HEK293 (cell line): ENCODE data around the gene CLSTN1.

Source experiments
- ZFP3 ChIP-seq: fragments of 450-650 bp; formaldehyde crosslinking; IDR thresholded peaks from 2 replicates; pipeline ENCODE4 v1.5.1; 2016; ENCODE audit warnings: low read depth, missing biosample characterization, missing genetic modification characterization
- ZNF335 ChIP-seq: fragments of 450-650 bp; formaldehyde crosslinking; conservative IDR thresholded peaks from 2 replicates; pipeline ENCODE4 v1.5.1; 2016; ENCODE audit warnings: missing biosample characterization, missing genetic modification characterization

DNA sequence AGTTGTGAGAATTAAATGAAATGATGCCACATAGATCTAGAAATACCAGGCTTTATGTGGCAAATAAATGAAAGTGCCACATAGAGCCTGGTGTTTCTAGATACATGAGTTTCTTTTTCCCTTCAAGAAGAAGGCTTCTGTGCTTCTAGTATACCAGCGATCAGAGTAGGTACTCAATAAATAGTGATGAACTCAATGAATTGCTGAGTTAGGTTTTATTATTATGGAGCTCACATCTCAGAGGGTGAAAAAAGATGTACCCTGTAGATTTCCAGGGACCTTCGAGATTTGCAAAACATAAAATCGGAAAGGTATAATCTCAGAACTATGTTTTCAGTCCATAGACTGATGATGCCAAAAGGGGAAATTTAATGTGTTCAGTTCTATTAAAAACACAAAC, 2.3 kb upstream of the CLSTN1 start:
- TF ChIP-seq ZNF335 (tag by site-specific recombination) (no peak), ZFP3 (tag by site-specific recombination) (no peak)
